Osteoblast (primary cell): Measurements from ENCODE around the gene ATP2B2. TPM values are rescaled to one million over a fixed set of nuclear protein-coding genes. Genes with fewer than 3 reads are reported as not detected.
A peak's percentile ranks its signal among the peaks of the same experiment; 100 is the strongest.

Experiments
- DNase-seq: peaks from one replicate; pipeline ENCODE4 v3.0.0; 2011; ENCODE audit warnings: low spot score, mixed read lengths; ENCODE audit not compliant: insufficient read length; ENCODE audit errors: missing footprints
- H2AFZ ChIP-seq: 2 replicates; pipeline ENCODE4 v1.6.0; 2011; ENCODE audit warnings: mild to moderate bottlenecking, low read length
- H3K27ac ChIP-seq: 2 replicates; pipeline ENCODE4 v1.5.1; 2011; ENCODE audit warnings: mild to moderate bottlenecking, low read depth, low read length, moderate library complexity
- H3K27me3 ChIP-seq: 2 replicates; pipeline ENCODE4 v1.6.0; 2012; ENCODE audit warnings: mild to moderate bottlenecking, control low read depth, inconsistent platforms, low read length, moderate library complexity; ENCODE audit not compliant: insufficient read depth
- H3K36me3 ChIP-seq: 2 replicates; pipeline ENCODE4 v1.5.1; 2011; ENCODE audit warnings: mild to moderate bottlenecking, low read length, control low read depth, moderate library complexity; ENCODE audit not compliant: insufficient read depth
- H3K4me1 ChIP-seq: 2 replicates; pipeline ENCODE4 v1.5.1; 2011; ENCODE audit warnings: mild to moderate bottlenecking, low read length, control low read depth, moderate library complexity; ENCODE audit not compliant: insufficient read depth
- H3K4me2 ChIP-seq: 2 replicates; pipeline ENCODE4 v1.6.0; 2011; ENCODE audit warnings: mild to moderate bottlenecking, low read length; ENCODE audit not compliant: insufficient read depth
- H3K4me3 ChIP-seq: fragments of 200-600 bp; sonication (generic); 3 replicates; pipeline ENCODE4 v1.5.1; 2012; ENCODE audit warnings: mild to moderate bottlenecking, low read length, inconsistent platforms; ENCODE audit not compliant: insufficient read depth
- H3K79me2 ChIP-seq: 2 replicates; pipeline ENCODE4 v1.6.0; 2012; ENCODE audit warnings: mild to moderate bottlenecking, low read length, control low read depth, inconsistent platforms; ENCODE audit not compliant: insufficient read depth
- H3K9me3 ChIP-seq: 2 replicates; pipeline ENCODE4 v1.5.1; 2011; ENCODE audit warnings: low read depth, low read length, control low read depth
- H4K20me1 ChIP-seq: 2 replicates; pipeline ENCODE4 v1.6.0; 2012; ENCODE audit warnings: mild to moderate bottlenecking, low read length, control low read depth; ENCODE audit not compliant: insufficient read depth
- CTCF ChIP-seq: IDR thresholded peaks from 2 replicates; pipeline ENCODE4 v1.5.1; 2011; ENCODE audit warnings: mild to moderate bottlenecking, low read depth, low read length, moderate library complexity; ENCODE audit errors: extremely low read depth
- total RNA-seq: library from RNA; depleted of rRNA; stranded (reverse); fragments of >200 nt; gene quantifications from 2 replicates; pipeline ENCODE4 v1.2.3, GENCODE V29; 2012

The ATP2B2 gene
- total RNA-seq, 1 donor: not detected

GRCh38 chr3:10373686-10374261 is 131.6 kb downstream of the ATP2B2 start:
- Histone ChIP-seq H3K36me3 (no peaks in the 10 kb centered on the region), H3K4me1 (peaks cover 21% of the 10 kb centered on the region), H2AFZ (peak overlapping the region; percentile 71), H3K4me2 (no peak overlapping the region), H4K20me1 (no peaks in the 10 kb centered on the region), H3K4me3 (no peak overlapping the region), H3K27ac (no peak overlapping the region), H3K27me3 (no peaks in the 10 kb centered on the region), H3K79me2 (no peaks in the 10 kb centered on the region), H3K9me3 (peaks cover 4% of the 10 kb centered on the region)
- DNase-seq: no peak
- no peak for TF ChIP-seq CTCF

- Histone ChIP-seq H3K9me3 (peaks cover 4% of the 10 kb centered on the region), H3K4me1 (peaks cover 28% of the 10 kb centered on the region), H2AFZ (no peak overlapping the region), H3K4me2 (no peak overlapping the region), H3K79me2 (no peaks in the 10 kb centered on the region), H3K27me3 (no peaks in the 10 kb centered on the region), H4K20me1 (no peaks in the 10 kb centered on the region), H3K36me3 (no peaks in the 10 kb centered on the region), H3K4me3 (no peak overlapping the region), H3K27ac (no peak overlapping the region)
- DNase-seq: no peak
- TF ChIP-seq CTCF: no peak
Observed at GRCh38 chr3:10371789-10372188, 133.6 kb downstream of the ATP2B2 start.

GRCh38 chr3:10371167-10371566 is 134.2 kb downstream of the ATP2B2 start:
- Histone ChIP-seq H3K9me3 (peaks cover 4% of the 10 kb centered on the region), H4K20me1 (no peaks in the 10 kb centered on the region), H3K4me3 (no peak overlapping the region), H3K27me3 (no peaks in the 10 kb centered on the region), H3K79me2 (no peaks in the 10 kb centered on the region), H2AFZ (no peak overlapping the region), H3K4me2 (no peak overlapping the region), H3K4me1 (peaks cover 32% of the 10 kb centered on the region), H3K27ac (no peak overlapping the region), H3K36me3 (no peaks in the 10 kb centered on the region)
- no peak for TF ChIP-seq CTCF
- no peak for DNase-seq

GRCh38 chr3:10370429-10370828 is 135.0 kb downstream of the ATP2B2 start:
- H3K27me3 ChIP-seq: no peaks in the 10 kb centered on the region
- peak overlapping the region; percentile 23 for H2AFZ ChIP-seq
- DNase-seq: no peak
- no peaks in the 10 kb centered on the region for H4K20me1 ChIP-seq
- no peak overlapping the region for H3K4me3 ChIP-seq
- H3K9me3 ChIP-seq: peaks cover 4% of the 10 kb centered on the region
- H3K36me3 ChIP-seq: no peaks in the 10 kb centered on the region
- H3K4me1 ChIP-seq: peaks cover 38% of the 10 kb centered on the region
- TF ChIP-seq CTCF: no peak
- no peaks in the 10 kb centered on the region for H3K79me2 ChIP-seq
- H3K4me2 ChIP-seq: peak overlapping the region; percentile 35
- H3K27ac ChIP-seq: peak overlapping the region; percentile 18
